Left ventricle myocardium superior (tissue), 1 donor: ENCODE data around the gene C16orf74. TPM values are rescaled to one million over a fixed set of nuclear protein-coding genes. Genes with fewer than 3 reads are reported as not detected.
A peak's percentile ranks its signal among the peaks of the same experiment; 100 is the strongest.

ENCODE experiments used
- ATAC-seq: fragments of 200-7000 bp; cut with Tn5 transposase; one replicate; pipeline ENCODE4 v1.9.1; 2020; ENCODE audit warnings: mild to moderate bottlenecking, moderate library complexity
- DNase-seq: peaks from one replicate; pipeline ENCODE4 v3.0.0-alpha.2; 2020
- intact Hi-C: fragments of 100-400 bp; cut with micrococcal nuclease; formaldehyde crosslinking; loops from one replicate; pipeline ENCODE4 v1.11.0; 2022
- long read RNA-seq: library from polyadenylated mRNA; unstranded; transcript quantifications from one replicate; pipeline ENCODE4 v2.0.0, GENCODE V29; 2021
- total RNA-seq: library from RNA; stranded (reverse); fragmentation: NEBNext Ultra II Directional; extraction: Animal tissue kit (Norgen Biotek cat#: 25700); gene quantifications from one replicate; pipeline ENCODE4 v1.2.1, GENCODE V29; 2021
- donor health status: DM: no; HTN: yes; CAD: no; lungs with severe emphysema.

C16orf74 gene
- total RNA-seq, result 1.7 TPM
- long read RNA-seq, partial matches to known transcripts, result 0 of 3 reads
- long read RNA-seq, other reads (novel, unspliced or antisense), result 1 of 3 reads

- intact Hi-C loops, result no loop called here
- ATAC-seq, result peak; percentile 87
- DNase-seq, result peak; percentile 74
Observed at GRCh38 chr16:85750827-85751697, at the start of gene C16orf74. TSS of gene C16orf74 (minus strand) at chr16:85751096. CDS start at chr16:85735217, 15,879 bp downstream.

DNA sequence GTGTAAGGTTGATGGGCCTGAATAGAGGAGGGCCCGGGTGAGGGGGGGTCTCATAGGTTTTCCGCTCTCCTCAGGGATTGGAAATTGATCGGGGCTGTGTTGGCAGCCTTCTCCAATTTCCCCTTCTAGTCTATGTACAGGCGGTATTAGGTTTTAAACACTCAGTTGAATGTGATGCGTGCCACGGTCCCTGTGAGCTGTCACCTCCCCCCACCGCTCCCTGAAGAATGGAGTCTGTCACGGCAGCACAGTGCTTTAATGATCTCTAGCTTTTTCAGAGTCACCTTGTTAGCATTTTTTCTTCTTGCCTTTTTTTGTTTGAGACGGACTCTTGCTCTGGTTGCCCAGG lies 49.4 kb upstream of the C16orf74 start:
- intact Hi-C loops, result no loop called here
- peak; percentile 19 for ATAC-seq
- no peak for DNase-seq

- ATAC-seq (peak; percentile 98), DNase-seq (peak; percentile 98)
- intact Hi-C loops, result no loop called here
Observed at GRCh38 chr16:85799497-85800320, 48.8 kb upstream of the C16orf74 start, which contains the start of the genes COX4I1 and EMC8. TSS of gene COX4I1 (plus strand) at chr16:85799695. CDS start at chr16:85801206, 1,511 bp downstream. TSS of gene EMC8 (minus strand) at chr16:85799544. CDS start at chr16:85799295, 249 bp downstream.

GRCh38 chr16:85798901-85799496 lies 48.1 kb upstream of the C16orf74 start:
- intact Hi-C loops, result no loop called here
- peak; percentile 38 for ATAC-seq
- DNase-seq, result peak; percentile 47

- intact Hi-C loops, result no loop called here
- no peak for ATAC-seq
Observed at GRCh38 chr16:85798283-85798776, 47.4 kb upstream of the C16orf74 start.

DNA sequence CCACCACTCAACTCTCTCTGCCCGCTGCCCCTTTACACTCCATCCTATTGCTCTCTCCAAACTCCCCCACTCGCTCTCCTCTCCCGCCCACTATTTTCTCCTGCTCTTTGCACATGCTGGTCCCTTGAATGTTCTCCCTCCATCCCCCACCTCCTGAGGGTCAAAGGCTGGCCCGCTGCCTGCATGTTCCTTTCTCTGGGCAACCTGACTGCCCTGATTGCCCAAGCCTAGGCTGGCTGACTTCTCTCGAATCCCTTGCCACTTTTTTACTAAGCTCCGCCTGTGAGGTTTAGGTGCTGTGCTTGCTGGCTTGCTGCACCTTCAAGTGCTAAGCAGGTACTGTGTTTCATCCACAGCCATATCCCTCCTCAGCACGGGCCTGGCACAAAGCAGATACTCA lies 45.7 kb upstream of the C16orf74 start:
- DNase-seq (no peak), ATAC-seq (no peak)
- intact Hi-C loops, result no loop called here

More at GRCh38 chr16:85798283-85798776, 47.4 kb upstream of the C16orf74 start:
- no peak for DNase-seq

DNA sequence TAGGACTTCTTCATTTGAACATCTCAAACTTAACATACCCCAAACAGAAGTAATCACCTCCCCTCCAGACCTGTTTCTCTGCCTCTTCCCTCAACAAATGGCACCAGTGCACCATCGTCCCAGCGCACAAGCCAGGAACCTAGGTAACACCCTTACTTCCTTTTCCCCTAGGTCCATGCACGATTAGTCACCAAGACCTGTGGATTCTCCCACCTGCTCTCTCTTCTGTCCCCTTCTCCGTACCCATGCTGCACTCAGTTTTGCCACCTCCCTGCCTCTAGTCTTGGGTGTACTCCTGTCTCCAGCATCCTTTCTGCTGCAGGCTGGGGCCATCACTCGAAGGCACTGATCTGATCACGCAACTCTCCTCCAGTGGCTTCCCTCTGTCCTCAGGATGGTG lies 45.3 kb upstream of the C16orf74 start:
- DNase-seq (no peak), ATAC-seq (no peak)
- intact Hi-C loops, result no loop called here

- intact Hi-C loops, result no loop called here
- ATAC-seq (no peak), DNase-seq (no peak)
Observed at GRCh38 chr16:85794696-85795095, 43.8 kb upstream of the C16orf74 start.

GRCh38 chr16:85793662-85794298 lies 42.9 kb upstream of the C16orf74 start:
- intact Hi-C loops, result no loop called here
- DNase-seq, result no peak
- no peak for ATAC-seq

DNA sequence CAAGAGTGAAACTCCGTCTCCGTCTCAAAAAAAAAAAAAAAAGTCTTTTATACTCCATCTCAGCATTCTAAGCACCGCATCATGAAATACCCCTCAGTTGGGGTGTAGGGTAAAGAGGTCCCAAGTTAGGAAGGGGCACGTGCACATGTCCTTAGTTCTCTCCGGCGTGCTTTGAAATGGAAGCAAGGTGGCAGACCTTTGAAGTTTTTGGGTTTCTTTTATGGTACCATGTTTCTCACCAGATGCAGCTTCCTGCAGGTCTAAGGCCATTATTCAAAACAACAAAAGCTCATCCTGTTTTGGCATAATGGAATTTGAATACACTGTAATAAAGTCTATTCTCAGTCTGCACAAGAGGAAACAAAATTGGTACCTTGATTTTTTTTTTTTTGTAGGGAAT lies 38.9 kb upstream of the C16orf74 start:
- intact Hi-C loops, result no loop called here
- DNase-seq (no peak), ATAC-seq (no peak)

DNA sequence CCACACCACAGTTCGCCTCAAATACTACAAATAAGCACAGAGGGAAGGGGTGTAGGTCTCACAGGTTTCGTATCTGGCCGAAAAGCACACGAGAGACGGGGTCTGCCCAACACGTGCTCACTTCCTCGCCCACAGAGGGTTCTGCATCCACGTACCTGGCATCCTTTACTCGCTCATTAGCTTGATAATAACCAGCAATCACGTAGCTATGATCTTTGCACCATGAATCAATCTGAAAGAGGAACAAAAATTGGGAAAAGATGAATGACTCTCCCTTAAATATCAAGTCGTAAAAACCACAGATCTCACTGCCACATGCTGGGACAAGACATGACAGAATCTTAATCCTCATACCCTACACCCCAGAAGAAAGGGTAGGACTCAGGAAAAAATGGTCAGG lies 37.9 kb upstream of the C16orf74 start:
- no peak for ATAC-seq
- DNase-seq, result no peak
- intact Hi-C loops, result no loop called here

- DNase-seq, result no peak
- no peak for ATAC-seq
- intact Hi-C loops, result no loop called here
Observed at GRCh38 chr16:85785927-85786326, 35.0 kb upstream of the C16orf74 start.

GRCh38 chr16:85784813-85785212 lies 33.9 kb upstream of the C16orf74 start:
- intact Hi-C loops, result no loop called here
- no peak for ATAC-seq
- no peak for DNase-seq

- intact Hi-C loops, result no loop called here
- ATAC-seq, result no peak
- no peak for DNase-seq
Observed at GRCh38 chr16:85783441-85783840, 32.5 kb upstream of the C16orf74 start.

DNA sequence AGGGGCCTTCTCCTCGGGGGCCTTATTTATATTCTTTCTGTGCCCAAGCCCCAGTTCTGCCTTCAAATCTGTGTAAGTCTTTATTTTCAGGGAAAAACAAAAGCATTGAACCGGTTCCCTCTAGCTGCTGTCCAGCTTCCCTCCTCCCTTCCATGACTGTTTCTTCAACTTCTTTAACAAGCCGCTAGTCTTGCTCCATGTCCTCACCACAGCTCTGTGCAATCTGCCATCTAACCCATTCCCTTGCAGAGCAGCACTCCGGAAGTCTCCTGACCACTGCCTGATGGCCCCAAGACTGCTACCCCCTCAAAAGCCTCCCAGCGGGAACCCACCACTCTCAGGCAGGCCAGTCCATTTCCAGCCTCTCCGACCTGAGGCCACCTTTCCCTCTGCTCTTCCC lies 31.6 kb upstream of the C16orf74 start:
- intact Hi-C loops, result no loop called here
- ATAC-seq (no peak), DNase-seq (no peak)

DNA sequence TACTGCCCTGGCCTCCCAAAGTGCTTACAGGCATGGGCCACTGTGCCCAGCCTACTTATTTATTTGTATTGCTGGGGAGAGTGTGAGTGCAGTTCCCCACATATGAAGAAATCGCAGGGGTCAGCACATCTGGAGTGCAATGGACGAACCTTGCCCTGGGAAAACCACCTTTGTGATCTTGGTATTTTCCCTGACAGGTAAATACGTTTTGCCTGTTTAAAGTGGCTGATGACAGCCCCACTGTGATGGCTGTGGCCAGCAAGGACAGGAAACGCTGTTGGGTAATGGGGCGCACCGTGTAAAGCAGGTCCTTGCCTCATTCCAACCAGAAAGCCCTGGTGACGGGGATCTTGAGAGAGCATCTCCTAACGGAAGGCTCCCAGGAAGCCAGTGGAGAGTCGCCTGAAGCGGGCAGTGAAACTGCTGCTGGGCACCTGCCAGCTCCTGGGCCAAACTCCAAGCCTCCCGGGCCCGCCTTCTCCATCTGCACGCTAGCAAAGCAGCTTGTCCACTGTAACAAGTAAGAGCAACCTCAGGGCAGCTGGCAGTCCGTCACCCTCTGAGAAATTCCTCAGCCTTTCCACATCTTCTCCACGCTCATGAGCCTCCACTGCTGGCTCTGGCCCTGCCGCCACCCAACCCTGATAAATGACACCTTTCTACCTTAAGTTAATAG lies 30.9 kb upstream of the C16orf74 start:
- peak; percentile 78 for DNase-seq
- intact Hi-C loops, result no loop called here
- peak; percentile 87 for ATAC-seq

DNA sequence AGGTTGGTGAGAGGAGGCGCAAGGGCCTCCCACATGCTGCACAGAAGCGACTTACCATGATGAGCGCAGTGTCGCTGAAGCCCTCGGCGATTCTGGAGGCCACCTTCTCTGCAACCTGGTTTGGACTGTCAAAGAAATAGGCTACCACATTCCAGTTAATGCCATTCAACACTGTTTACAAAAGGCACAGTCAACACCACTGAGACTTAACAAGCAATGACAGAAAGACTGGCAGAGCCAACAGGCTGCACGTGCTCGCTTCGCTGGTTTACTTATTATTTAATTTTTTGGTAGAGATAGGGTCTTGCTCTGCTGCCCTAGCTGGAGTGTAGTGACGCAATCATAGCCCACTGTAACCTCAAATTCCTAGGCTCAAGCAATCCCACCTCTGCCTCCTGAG lies 30.3 kb upstream of the C16orf74 start:
- intact Hi-C loops, result no loop called here
- ATAC-seq, result no peak
- no peak for DNase-seq

DNA sequence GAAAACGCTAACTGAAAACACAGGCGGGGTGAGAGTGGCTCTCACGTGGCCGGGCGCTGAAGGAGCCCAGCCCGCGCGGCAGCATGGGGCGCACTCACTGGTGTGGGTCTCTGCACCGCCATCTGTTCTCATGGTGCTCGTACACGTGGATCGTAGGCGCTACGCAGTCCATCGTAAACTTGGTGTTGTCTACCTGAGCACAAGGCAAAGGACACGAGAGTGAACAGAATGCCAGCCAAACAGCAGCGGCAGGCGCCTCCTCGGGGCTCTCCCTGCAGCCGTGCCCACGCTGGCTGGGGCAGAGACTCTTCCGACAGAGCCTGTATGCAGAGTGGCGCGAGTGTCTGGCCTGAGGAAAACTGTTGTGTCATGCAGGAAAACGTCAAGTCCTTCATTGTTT lies 29.4 kb upstream of the C16orf74 start:
- no peak for ATAC-seq
- DNase-seq, result no peak
- intact Hi-C loops, result no loop called here
